Hepatic stellate cell (primary cell): ENCODE measurements around the gene AGO3.
A peak's percentile ranks its signal among the peaks of the same experiment; 100 is the strongest.
"Not testable (repeated sequence)": the region's sequence is repeated elsewhere in the genome, so short reads cannot be mapped to it uniquely, and the experiment has no call there.

Experiments used
- DNase-seq: peaks from one replicate; pipeline ENCODE4 v3.0.0; 2011; ENCODE audit warnings: low spot score

The AGO3 gene

DNA sequence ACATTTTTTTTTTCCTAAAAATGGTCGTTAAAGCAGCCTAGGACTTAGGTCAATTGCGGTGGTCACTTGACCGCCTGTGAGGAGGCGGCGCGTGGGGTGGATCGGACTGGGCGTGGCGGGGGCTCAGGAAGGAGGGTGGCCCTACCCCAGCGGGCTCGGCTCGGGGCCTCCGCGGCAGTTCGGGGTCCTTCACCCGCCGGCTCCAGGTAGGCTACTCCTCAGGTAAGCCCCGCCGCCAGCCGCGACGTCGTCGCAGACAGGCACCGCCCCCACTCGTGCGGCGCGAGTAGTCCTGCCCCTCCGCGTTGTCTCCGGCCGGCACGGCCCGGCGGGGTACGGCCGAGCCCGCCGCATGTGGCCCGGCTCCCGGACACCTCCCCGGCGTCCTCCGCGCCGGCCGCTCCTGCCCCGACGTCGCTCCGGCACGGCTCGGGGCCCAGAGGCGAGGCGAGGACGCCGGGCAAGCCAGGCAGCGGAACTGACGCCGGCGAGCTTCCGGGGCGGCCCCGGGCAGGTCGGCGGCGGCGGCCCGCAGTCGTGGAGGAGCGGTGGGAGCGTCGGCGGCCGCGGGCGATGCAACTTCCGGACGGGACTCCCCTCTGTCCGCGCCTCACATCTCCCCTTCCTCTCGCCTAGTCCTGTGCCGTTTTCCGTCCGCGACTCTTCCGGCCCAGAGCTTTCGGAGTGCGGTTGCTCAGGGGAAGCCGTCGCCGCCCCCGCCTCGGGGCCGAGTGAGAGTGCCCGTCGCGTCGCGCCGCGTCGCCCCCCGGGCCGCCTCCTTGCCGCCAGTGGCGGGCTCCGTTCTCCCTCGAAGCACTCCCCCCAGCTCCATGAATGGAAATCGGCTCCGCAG is at the start of gene AGO3:
TSS of gene AGO3 (plus strand) at position 513 of the 853 bp plus-strand sequence. CDS start at position 835, 322 bp downstream.
- peak; percentile 82 for DNase-seq

DNA sequence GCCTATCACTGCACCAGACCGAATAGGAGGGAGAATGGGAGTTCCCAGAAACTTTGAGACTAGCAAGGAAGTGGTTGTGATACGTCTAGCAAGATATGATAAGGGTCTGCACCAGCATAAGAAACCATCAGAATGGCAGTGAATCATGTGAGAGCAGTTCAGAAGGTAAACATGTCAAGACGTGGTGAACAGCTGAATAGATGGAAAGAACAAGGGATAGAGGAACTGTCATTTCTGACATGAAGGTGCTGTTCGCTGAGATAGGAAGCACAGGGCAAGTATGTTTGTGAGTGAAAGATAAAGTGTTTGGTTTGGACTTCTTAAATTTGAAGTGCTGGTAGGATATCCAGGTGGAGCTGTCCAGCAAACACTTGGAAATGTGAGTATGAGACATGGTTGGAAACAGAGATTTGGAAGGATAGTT is 49.0 kb upstream of the AGO3 start:
- DNase-seq: no peak

DNA sequence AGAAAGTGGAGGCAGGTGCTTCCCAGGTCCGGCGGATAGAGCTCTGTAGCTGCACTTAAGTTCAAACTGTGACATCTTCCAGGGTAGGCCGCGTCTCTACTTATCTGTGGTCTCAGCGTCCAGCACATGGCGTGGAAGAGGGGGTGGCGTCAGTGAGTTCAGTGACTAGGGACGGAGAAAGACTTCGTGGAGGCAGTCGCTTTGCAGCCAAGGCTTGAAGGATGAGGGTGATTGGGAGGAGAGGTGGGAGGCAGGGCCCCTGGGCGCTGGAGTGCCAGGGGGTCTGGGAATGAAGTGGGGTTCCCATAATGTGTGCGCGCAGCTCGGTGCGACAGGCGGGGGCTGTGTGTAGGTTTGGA is 48.3 kb upstream of the AGO3 start:
- DNase-seq: no peak

DNA sequence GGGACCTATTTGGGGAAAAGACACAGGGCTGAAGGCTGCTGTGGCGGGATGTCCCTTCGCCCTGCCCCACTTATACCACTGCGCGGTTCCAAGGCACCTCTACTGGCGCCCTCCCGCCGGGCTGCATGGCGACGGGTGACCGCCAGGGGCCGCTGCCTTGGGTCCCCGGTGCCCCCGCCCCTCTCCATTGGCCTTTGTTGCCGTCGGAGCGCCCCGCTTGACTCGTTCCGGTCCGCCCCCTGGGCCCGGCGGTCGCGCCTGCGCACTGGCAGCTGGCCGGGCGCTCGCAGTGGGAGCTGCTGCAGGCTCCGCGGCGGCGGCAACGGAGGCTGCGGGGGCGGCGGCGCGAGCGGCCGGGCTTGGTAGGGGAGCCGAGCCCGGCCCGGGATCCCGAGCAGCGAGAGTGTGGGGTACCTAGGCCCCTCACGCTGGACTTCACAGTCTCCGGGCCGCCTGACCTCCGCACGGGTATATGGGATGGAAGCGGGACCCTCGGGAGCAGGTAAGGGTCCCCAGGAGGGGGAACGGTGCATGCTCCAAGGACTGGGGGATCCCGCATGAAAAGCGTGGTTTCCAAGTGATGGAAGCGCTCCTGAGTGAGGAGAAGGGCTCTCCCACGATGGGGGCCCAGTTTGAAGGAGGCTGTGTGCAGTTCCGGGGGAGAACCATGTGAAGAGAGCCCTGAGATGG is 47.8 kb upstream of the AGO3 start, which contains the start of gene AGO1:
TSS of gene AGO1 (plus strand) at position 265 of the 690 bp plus-strand sequence. CDS start at position 478, 213 bp downstream.
- DNase-seq: peak; percentile 99

DNA sequence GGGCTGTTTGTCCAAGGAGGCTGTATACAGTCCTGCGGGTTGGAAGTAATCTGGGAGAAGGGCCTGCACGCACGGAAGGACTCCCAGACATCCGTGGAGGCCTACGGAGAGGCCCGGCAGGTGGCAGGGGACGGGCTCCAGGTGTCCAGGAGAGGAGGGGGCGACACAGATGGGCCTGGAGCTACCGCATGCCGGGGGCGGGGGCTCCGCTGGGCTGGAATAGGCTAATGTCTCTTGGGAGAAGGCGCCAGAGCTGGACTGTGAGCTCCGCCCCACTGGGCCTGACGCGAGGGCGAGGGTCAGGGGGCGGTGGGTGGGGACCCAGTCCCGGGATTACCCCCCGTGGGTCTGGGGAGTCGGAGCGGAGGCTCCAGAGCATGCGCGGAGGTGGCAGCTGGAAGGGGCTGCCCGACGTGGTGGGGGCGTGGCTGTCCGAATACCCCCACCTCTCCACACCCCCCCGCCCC is 47.2 kb upstream of the AGO3 start:
- DNase-seq: peak; percentile 27

DNA sequence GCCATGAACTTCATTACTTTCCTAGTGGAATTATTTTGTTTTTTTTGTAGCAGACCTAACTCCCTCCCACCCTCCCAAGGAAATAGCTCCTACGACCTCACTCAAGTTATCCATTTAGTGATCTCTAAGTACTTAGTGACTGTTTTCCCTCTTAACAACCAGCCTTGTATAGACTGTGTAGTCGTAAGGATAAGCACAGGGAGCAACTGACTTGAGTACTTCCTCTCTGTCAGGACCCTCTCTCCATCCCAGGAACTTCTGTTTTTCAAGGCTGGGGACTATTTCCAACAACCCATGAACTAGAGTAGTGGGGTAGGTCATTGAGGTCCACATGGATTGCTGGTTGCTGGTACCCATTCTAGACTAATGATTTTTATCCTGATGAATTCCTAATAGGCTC is 46.0 kb upstream of the AGO3 start:
- DNase-seq: no peak

DNA sequence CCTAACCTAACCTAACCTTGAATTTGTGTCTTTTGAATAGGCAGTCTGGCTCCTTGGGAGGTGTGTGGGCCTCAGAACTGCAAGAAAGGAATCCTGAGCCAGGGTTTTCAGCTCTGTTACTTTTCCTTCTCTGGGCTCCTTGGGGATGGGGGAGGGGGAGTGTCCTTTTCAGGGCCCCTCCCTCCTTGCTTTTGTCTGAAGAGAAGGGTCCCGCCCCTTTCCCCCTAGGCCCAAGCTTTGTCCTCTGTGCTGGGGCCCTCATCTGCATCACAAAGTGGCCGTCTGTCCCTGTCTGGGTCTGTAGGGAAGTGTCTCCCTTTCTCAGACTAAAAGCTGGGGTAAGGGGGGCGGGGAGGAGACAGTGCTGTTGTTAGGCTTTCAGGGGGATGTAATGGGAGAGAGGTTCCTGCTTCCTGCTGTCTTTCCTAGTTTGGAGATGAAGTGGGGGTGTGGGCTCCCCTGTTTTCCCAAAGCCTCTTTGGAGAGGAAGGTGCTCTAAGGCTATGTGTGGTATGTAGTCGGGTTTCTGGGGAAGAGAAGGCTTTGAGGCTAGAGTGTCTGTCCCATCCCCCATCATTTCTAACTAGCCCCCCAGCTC is 44.8 kb upstream of the AGO3 start:
- DNase-seq: no peak

DNA sequence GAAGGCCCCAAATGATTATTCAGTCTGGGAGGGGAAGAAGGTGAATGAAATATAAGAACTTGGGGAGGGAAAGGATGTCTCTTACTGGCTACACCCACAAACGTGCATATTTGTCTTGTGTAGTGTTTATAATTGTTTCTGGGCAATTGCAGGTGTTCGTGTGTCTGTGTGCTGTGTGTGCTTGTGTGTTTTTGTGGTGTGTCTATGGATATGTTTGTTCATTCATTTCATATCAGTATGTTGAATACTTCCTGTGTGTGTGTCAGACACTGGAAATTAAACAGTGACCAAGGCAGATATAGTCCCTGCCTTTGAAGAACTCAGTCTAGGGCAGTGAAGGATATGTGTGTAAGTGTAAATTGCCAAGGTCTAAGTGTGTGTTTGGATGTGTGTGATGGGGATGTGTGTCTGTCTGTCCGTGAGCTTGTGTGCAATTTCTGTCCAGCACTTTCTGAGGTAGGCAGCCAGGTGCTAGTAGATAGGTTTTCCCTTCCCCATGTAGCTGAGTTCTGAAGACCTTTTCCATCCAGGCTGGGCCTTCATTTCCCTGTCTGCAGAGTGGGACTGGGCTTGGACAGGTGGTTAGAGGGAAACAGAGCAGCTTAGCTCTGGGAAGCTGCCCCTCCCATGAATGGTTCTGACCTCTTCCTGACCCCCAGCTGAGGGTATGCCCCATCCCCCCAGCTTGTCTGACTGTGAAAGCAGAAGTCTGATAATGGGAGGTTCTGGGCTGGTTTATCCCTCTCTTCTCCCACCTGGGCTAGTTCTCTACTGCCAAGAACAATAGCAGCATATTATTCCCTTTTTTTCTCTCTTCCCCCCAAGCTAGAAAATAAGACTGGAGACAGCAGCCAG is 44.1 kb upstream of the AGO3 start:
- DNase-seq: no peak

DNA sequence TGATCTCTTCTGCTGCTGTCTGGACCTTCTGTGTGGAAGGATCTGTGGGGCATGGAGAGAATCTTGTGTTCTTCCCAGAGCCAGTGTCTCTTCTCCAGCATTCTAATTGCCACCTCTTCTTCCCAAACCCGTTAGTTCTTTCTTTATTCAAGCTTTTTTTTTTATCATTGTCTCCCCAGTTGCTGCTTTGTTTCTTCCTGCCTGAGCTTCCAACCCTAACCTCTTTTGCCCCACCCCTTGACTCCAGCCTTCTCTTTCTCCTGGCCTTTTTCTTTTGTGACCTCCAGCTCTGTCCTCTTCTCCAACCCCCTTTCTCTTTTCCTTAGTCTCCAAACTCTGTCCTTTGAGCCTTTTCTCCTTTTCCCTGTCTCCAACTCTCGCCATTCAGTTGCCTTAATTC is 43.4 kb upstream of the AGO3 start:
- no peak for DNase-seq

DNA sequence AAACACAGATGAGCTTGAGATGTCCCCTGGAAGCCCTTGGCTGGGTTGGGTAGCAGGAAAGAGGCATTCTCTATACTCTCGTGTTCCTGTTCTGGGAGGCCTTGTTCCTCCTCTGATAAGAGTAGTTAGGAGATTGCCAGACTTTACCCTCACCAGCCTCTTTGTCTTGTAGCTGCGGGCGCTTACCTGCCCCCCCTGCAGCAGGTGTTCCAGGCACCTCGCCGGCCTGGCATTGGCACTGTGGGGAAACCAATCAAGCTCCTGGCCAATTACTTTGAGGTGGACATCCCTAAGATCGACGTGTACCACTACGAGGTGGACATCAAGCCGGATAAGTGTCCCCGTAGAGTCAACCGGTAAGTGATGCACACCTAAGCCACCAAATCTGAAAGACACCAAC is 42.6 kb upstream of the AGO3 start:
- no peak for DNase-seq

DNA sequence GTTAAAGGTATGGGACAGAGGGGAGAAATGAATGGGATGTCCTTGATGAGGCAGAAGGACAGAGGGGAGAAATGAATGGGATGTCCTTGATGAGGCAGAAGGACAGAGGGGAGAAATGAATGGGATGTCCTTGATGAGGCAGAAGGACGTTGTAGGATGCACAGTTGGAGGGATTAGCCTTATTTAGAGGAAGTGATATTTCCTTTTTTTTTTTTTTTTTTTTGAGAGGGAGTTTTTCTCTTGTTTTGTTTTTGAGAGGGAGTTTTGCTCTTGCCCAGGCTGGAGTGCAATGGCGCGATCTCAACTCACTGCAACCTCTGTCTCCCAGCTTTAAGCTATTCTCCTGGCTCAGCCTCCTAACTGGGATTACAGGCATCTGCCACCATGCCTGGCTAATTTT is 41.9 kb upstream of the AGO3 start:
- not testable (repeated sequence) for DNase-seq

DNA sequence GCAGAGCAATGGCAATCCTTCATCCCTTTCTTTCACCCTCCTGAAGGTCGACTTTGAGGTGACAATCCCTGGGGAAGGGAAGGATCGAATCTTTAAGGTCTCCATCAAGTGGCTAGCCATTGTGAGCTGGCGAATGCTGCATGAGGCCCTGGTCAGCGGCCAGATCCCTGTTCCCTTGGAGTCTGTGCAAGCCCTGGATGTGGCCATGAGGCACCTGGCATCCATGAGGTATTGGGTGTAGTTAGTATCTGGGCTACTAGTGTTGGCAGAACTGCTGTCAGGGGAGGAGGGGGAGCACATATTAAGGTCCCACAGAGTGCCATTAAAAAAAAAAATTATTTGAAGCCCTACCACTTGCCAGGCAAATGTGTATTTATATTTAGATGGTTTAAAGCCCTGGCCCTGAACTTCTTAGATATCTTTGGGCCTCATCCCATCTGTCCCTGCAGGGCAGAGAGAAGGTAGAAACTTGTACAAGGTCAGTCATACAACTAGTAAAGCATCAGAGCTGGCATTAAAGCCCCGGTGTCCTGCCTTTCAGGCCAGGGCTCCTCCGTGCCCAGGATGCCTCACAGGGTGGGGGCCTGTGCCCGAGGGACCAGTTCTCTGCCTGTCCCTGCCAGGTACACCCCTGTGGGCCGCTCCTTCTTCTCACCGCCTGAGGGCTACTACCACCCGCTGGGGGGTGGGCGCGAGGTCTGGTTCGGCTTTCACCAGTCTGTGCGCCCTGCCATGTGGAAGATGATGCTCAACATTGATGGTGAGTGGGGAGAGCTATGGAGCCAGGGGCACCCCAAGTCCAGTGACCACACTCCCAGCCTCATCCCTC is 37.6 kb upstream of the AGO3 start:
- DNase-seq: no peak

DNA sequence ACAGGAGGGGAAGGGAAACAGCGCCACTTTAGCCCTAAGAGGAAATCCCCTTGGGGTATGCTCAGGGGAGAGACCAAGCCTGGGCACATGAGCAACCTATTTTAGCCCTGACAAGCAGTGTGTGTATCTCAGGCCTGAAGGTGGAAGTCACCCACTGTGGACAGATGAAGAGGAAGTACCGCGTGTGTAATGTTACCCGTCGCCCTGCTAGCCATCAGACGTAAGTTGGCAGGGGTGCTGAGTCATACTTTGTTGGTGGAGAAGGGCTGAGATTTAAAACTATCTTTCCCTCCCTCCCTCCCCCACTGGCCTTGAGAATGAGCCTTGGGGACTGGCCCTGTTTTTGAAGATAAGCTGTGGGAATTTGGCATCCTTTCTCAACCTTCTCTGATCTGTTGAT is 36.7 kb upstream of the AGO3 start:
- no peak for DNase-seq

DNA sequence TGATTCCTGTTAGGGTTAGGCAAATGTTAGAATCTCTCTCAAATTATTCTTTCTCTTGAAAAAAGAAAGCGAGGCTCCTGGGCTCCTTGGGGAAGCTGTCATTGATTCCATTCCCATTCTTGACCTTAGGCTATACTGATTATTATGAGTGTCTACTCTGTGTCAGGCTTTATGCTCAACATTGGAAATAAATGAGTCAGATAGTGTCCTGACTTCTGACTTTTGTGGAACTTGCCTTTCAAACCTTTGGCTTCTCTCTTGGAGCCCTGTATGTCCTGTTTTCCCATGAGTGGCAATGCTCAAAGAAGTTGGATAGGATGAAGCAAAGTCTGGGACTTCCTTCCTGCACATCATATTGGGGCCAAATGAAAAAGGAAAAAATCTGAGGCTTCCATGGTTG is 36.2 kb upstream of the AGO3 start:
- no peak for DNase-seq

DNA sequence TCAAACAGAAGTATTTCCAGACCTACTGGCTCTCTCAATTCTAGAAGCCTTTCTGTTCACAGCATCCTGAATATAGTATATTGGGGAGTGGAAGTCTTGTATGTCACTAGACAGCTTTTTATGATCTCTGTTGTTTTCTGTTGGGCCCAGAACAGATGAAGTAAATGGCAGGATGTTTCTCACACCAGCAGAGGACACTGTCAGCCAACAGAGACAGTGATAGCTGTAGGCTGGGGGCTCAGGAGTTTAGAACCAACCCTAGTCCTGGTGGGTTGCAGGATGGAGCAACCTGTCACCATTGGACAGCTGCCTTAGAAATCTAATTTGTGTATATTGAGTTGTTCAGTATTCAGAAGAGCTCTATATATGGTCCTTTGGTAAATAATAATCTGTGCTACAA is 31.0 kb upstream of the AGO3 start:
- no peak for DNase-seq

DNA sequence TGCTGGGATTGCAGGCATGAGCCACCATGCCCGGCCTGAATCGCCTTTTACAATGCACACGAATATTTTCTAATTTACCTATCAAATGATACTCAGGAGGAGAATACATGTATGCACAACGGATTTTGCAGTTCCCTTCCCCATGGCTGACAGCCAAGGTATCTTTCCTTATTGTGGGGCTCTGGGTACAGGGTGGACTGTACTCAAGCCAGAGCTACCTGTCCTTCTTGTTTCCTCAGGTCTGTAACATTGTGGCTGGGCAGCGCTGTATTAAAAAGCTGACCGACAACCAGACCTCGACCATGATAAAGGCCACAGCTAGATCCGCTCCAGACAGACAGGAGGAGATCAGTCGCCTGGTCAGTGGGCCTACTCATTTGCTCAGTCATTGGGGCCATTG is 29.7 kb upstream of the AGO3 start:
- no peak for DNase-seq

DNA sequence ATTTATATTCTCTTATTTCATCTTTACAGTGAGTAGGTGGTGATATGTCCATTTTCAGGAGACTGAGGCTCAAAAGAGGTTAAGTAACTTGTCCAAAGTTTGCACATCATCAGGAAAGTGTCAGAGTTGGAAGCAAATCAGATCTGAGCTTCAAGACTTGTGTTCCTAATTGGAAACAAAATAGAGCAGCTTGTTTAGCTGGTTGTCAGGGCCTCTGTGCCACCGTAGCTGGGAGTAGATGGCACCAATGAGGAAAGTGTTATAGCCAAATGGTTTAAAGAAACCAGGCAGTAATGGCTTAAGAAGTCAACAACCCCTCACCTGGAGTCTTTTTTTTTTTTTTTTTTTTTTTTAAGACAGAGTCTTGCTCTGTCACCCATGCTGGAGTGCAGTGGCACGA is 28.2 kb upstream of the AGO3 start:
- DNase-seq: no peak

DNA sequence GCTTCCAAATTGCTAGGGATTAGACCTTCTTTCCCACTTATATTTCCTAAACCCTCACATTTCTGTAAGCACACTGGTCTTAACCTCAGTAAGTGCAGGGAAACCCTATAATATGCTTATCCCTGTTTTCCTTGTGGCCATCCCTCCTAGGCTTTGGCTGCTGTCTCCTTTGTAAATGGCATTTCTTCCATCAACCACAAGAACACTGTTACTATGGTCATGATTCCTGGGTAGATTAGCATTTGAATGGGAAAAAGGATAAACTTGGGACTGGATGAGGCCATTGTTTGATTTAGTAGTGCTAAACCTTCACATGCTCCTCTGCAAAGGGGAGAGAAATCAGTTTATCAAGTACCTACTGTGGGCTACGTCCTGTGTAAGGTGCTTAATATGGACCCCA is 16.2 kb upstream of the AGO3 start:
- DNase-seq: no peak

DNA sequence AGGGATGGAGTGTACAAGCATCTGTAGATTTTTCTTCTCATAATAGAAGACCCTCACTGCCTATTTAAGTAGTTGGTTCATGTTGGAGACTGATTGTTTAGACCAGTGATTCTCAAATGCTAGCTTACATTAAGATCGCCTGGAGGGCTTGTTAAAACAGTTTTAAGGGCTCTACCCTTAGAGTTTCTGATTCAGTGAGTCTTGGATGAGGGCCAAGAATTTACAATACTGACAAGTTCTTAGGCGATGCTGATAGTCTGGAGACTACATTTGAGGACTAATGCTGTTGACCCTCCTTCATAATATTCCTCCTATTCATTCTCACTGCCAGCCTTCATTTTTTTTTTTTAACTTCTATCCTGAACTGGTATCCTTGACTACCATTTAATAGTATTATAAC is 15.2 kb upstream of the AGO3 start:
- DNase-seq: no peak

DNA sequence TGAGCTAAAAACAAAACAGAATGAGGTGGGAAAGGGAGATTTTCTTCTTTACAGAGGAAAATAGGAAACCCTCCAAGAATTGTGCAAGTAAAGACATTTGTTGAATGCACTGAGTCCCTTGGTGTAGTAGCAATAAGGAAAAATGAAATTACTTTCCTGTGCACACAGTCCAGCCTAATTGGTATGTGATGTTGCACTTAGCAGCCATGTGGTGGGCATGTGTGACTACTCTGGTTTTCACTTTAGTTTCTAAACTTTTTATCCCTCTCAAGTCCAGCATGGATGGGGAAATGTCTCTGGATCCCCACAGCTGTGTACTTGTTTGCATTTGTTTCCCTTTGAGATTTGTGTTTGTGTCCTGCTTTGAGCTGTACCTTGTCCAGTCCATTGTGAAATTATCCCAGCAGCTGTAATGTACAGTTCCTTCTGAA is 7.1 kb upstream of the AGO3 start:
- DNase-seq: no peak

DNA sequence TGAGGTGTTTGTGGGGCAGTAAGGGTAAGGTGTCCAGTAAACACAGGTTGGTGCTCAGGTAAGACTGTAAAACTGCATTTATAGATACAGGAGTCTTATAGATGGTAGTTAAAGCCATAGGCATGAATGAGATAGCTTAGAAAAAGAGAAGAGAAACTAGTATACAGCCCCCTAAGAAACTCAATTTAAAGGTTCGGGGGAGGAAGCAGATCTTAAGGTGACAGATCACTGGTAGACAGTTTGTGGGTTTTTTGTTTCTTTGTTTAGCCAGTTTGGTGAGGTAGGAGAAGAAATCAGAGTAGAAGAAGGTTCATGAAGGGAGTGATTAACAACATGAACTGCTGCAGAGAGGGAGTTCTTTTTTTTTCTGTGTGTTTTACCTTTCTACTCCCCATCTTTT is 6.1 kb upstream of the AGO3 start:
- no peak for DNase-seq
